ENCODE results near the gene BTBD16. TPM values are rescaled to one million over a fixed set of nuclear protein-coding genes. Genes with fewer than 3 reads are reported as not detected.

Gene BTBD16
- total and polyA plus RNA-seq, 2 donors (not counting 1 experiment from before 2014, with no cell fraction given): not detected

GRCh38 chr10:122363722-122364463 lies 92.8 kb downstream of the BTBD16 start:
- CTCF ChIA-PET: no interaction called here
- DNase-seq: no peak
- no peak overlapping the region for H2AFZ ChIP-seq (ENCODE audit: insufficient read depth, low read depth, low read length, poor library complexity, severe bottlenecking)

More at GRCh38 chr10:122363722-122364463, 92.8 kb downstream of the BTBD16 start:
- WGBS (ENCODE audit: insufficient coverage): 100% methylated on average over 3 of the region's 6 CpGs
- no peak overlapping the region for H3K4me3 Mint-ChIP-seq
- H3K27ac Mint-ChIP-seq: no peak overlapping the region
- H3K27me3 ChIP-seq (replicated peaks in 1 of 4; ENCODE audit: control extremely low read depth in 1 of 4, control insufficient read depth in 3 of 4, insufficient read depth in 4 of 4, low read length in 3 of 4): peaks cover 0 to 18% (median 5%) of the 10 kb centered on the region in 4 experiments
- intact Hi-C loops (cut with micrococcal nuclease): no loop called here
- no peaks in the 10 kb centered on the region for H3K4me1 ChIP-seq (ENCODE audit: control insufficient read depth in 2 of 2, insufficient read depth in 2 of 2, low read length in 2 of 2)
- H3K27ac ChIP-seq (ENCODE audit: low read length in 2 of 2): no peak overlapping the region
- peaks cover 44% of the 10 kb centered on the region for H3K27me3 Mint-ChIP-seq
- peaks cover 0 to 4% (median under 1%) of the 10 kb centered on the region in 3 donors for H3K9me3 ChIP-seq (ENCODE audit: control extremely low read depth in 1 of 3, control insufficient read depth in 2 of 3, insufficient read depth in 1 of 3, low read length in 2 of 3)
- H3K9ac ChIP-seq (ENCODE audit: low read length): no peak overlapping the region
- no peak overlapping the region for H3K4me2 ChIP-seq (replicated peaks; ENCODE audit: low read depth, low read length, poor library complexity, severe bottlenecking)
- peaks cover under 1% of the 10 kb centered on the region for H3K9me3 Mint-ChIP-seq (ENCODE audit: insufficient read depth)
- H3K4me3 ChIP-seq (ENCODE audit: control extremely low read depth in 1 of 5, extremely low read depth in 1 of 5, insufficient read depth in 1 of 5, low read depth in 2 of 5, low read length in 4 of 5): no peak overlapping the region
- no peaks in the 10 kb centered on the region for H3K36me3 ChIP-seq (replicated peaks in 1 of 2; ENCODE audit: control extremely low read depth in 1 of 2, control insufficient read depth in 1 of 2, extremely low read depth in 1 of 2, insufficient read depth in 2 of 2, low read length in 1 of 2)
- POLR2A ChIA-PET: interaction anchor here (0.6 kb wide), 1 partner anchor 21 kb away, joined by 7 read pairs; no protein-coding TSS in a partner anchor
- TF ChIP-seq EZH2 (IDR thresholded peaks at IDR 0.05; ENCODE audit: borderline replicate concordance, insufficient read depth, low read depth, low read length, poor library complexity, severe bottlenecking) (no peak), CTCF (IDR thresholded peaks at IDR 0.05) (no peak)
- no peaks in the 10 kb centered on the region for H3K79me2 ChIP-seq (ENCODE audit: control insufficient read depth, insufficient read depth, low read length)
- H3K4me1 Mint-ChIP-seq: no peaks in the 10 kb centered on the region
- no peak for ATAC-seq (ENCODE audit: low read depth)
- H4K20me1 ChIP-seq (ENCODE audit: control insufficient read depth, insufficient read depth, low read length, poor library complexity, severe bottlenecking): no peaks in the 10 kb centered on the region

Measured in B cell (primary cell).